Omental fat pad (tissue), 4 donors: ENCODE data around the gene SMIM3. TPM values are rescaled to one million over a fixed set of nuclear protein-coding genes. Genes with fewer than 3 reads are reported as not detected.

ENCODE experiments used
- ATAC-seq: fragments of 150-250 bp; one replicate; pipeline ENCODE4 v1.9.1; 2016; ENCODE audit warnings: mild to moderate bottlenecking, moderate library complexity; ENCODE audit not compliant: low FRiP score
- DNase-seq: peaks from one replicate; pipeline ENCODE4 v3.0.0-alpha.2; 2019; ENCODE audit warnings: low spot score
- total RNA-seq, 4 donors: library from RNA; depleted of rRNA; stranded (reverse); fragments of >200 nt; gene quantifications; one replicate each; pipeline ENCODE4 v1.1.0, GENCODE V29; 2016
- TF ChIP-seq, protein P1 (sequence below), 3 donors: fragments of 450-650 bp; IDR thresholded peaks; one replicate each; pipeline ENCODE4 v1.5.1; 2016 to 2017; ENCODE audit warnings: antibody characterized with exemption in 3 of 3, mild to moderate bottlenecking in 3 of 3, moderate library complexity in 2 of 3

Gene SMIM3
- total RNA-seq, 4 donors from 2014 or later, result 140 to 211 (median 157) TPM

- DNase-seq, result no peak
- no peak for ATAC-seq
- TF ChIP-seq, protein P1, sequence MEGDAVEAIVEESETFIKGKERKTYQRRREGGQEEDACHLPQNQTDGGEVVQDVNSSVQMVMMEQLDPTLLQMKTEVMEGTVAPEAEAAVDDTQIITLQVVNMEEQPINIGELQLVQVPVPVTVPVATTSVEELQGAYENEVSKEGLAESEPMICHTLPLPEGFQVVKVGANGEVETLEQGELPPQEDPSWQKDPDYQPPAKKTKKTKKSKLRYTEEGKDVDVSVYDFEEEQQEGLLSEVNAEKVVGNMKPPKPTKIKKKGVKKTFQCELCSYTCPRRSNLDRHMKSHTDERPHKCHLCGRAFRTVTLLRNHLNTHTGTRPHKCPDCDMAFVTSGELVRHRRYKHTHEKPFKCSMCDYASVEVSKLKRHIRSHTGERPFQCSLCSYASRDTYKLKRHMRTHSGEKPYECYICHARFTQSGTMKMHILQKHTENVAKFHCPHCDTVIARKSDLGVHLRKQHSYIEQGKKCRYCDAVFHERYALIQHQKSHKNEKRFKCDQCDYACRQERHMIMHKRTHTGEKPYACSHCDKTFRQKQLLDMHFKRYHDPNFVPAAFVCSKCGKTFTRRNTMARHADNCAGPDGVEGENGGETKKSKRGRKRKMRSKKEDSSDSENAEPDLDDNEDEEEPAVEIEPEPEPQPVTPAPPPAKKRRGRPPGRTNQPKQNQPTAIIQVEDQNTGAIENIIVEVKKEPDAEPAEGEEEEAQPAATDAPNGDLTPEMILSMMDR (IDR thresholded peaks at IDR 0.05), result no peak
Observed at GRCh38 chr5:150794927-150795326, 16.4 kb downstream of the SMIM3 start.

GRCh38 chr5:150797384-150797783 lies 18.8 kb downstream of the SMIM3 start:
- TF ChIP-seq, protein P1 (IDR thresholded peaks at IDR 0.05), result no peak
- ATAC-seq, result no peak
- DNase-seq, result no peak

DNA sequence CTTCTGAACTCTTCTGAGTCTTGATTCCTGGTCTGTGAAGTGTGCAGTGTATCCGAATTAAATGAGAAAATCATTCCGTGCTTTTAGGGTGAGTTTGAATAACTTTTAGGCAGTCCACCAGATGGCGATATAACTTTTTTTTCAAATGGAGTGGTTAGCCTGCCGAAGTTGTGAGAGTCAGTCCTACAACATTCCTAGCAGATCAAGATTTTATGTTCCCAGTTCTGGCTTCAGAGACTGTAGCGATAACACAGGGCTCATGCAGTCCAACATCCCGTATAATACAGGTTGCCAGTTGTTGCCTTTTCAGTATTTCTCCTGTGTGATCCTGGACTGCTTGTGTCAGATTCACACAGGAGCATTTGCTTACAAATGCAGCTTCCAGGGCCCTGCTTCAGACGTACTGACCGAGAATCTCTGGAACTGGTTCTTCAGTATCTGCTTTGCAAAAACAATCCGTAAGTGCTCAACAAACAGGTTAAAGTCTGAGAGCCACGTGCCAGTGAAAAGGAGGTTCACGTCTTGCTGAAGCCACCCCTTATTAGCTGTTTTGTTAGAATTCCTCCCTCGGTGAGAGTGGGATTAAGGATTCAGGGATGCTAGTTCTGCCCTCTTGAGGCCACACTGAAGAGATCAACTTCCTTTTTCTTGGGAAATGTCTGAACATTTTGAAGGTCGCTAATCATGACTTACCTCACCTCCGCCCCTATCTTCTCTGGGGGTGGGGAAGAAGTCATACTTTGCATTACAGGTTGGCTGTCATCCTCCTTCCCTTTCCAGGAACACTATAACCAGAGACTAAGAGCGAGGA lies 22.8 kb downstream of the SMIM3 start:
- ATAC-seq (peak; percentile 77), DNase-seq (no peak)
- TF ChIP-seq, protein P1 (IDR thresholded peaks at IDR 0.05), result no peak

DNA sequence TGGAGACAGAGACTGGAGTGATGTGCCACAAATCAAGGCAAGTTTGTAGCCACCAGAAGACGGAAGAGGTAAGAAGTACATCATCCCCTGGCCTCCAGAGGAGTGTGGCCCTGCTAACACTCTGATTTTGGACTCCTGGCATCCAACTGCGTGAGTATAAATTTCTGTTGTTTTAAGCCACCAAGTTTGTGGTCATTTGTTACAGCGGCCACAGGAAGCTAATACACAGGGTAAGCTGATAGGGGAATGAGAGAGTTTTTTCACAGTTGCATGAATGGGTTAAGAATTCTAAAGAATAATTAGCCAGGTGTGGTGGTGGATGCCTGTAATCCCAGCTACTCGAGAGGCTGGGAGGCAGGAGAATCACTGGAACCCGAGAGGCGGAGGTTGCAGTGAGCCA lies 25.8 kb downstream of the SMIM3 start:
- TF ChIP-seq, protein P1 (IDR thresholded peaks at IDR 0.05), result no peak
- no peak for DNase-seq
- no peak for ATAC-seq

DNA sequence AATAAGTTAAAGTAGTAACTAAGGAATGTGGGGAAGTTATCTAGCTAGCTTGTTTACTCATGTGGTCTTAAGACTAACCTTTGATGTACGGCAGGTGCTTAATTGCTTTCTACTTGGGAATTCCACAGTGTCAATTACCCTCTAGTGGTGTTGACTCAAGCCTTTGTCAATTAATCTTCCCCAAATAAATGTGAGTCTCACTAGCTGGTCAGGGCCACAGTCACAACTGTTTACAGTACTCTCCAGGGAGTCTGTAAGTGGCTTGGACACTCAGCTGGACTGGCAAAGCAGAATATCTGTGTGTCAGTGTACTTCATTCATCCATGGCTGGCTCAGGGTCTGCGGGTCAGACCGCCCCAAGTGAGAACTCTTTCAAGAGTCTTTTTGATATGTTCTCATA lies 30.8 kb downstream of the SMIM3 start:
- ATAC-seq (no peak), DNase-seq (no peak)
- TF ChIP-seq, protein P1 (IDR thresholded peaks at IDR 0.05), result no peak

DNA sequence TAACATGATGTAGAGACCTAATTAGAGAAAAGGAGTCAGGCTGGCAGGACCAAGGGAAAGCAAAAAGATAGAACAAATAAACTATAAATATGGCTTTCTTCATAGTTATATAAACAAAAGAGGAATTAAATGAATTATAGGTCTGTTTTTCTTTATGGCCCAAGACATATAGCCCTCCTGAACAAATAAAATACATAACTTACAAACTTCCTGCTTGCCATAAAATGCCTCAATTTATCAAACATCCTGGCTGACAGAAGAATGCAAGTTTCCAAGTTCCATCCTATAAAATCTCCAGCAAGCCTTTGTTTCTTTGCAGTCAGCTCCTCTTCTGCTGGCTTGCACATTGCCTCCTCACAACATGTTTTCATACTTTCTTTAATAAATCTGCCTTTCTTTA lies 36.5 kb downstream of the SMIM3 start:
- no peak for ATAC-seq
- TF ChIP-seq, protein P1 (IDR thresholded peaks at IDR 0.05), result no peak
- no peak for DNase-seq

- TF ChIP-seq, protein P1 (IDR thresholded peaks at IDR 0.05), result no peak
- ATAC-seq (no peak), DNase-seq (no peak)
Observed at GRCh38 chr5:150816946-150817345, 38.4 kb downstream of the SMIM3 start.
